Ovary (tissue), 3 donors: ENCODE data around the gene CTDSP2.

Experiments used
- EP300 ChIP-seq: sonication (generic); formaldehyde crosslinking; IDR thresholded peaks from one replicate; pipeline ENCODE4 v1.6.1; 2017; ENCODE audit warnings: antibody characterized with exemption
- TF ChIP-seq, protein P1 (sequence below), 3 donors: fragments of 450-650 bp in 2 of 3; fragments of 200-600 bp in 1 of 3; IDR thresholded peaks; one replicate each; pipeline versions ENCODE4 v1.5.1 to v1.8.0; 2016 to 2022; ENCODE audit warnings: antibody characterized with exemption in 3 of 3, mild to moderate bottlenecking in 1 of 3
- donor health status: DM: no; HTN: no; CAD: no.

GRCh38 chr12:57823908-57824640 lies 22.5 kb downstream of the CTDSP2 start:
- TF ChIP-seq, protein P1, sequence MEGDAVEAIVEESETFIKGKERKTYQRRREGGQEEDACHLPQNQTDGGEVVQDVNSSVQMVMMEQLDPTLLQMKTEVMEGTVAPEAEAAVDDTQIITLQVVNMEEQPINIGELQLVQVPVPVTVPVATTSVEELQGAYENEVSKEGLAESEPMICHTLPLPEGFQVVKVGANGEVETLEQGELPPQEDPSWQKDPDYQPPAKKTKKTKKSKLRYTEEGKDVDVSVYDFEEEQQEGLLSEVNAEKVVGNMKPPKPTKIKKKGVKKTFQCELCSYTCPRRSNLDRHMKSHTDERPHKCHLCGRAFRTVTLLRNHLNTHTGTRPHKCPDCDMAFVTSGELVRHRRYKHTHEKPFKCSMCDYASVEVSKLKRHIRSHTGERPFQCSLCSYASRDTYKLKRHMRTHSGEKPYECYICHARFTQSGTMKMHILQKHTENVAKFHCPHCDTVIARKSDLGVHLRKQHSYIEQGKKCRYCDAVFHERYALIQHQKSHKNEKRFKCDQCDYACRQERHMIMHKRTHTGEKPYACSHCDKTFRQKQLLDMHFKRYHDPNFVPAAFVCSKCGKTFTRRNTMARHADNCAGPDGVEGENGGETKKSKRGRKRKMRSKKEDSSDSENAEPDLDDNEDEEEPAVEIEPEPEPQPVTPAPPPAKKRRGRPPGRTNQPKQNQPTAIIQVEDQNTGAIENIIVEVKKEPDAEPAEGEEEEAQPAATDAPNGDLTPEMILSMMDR (IDR thresholded peaks at IDR 0.05), result no peak
- no peak for TF ChIP-seq EP300
